HG03457 (cell line): ENCODE data around the gene SPSB3.
"Not testable (repeated sequence)": the region's sequence is repeated elsewhere in the genome, so short reads cannot be mapped to it uniquely, and the experiment has no call there.

Experiments used
- ATAC-seq: cut with Tn5 transposase; IDR thresholded peaks from one replicate; pipeline ENCODE4 v1.9.1; 2021; ENCODE audit warnings: moderate number of reproducible peaks; ENCODE audit not compliant: unreplicated experiment

SPSB3 gene

GRCh38 chr16:1744338-1744840 lies 38.0 kb downstream of the SPSB3 start:
- no peak for ATAC-seq

- ATAC-seq, result no peak
Measured at GRCh38 chr16:1743376-1744337, 38.7 kb downstream of the SPSB3 start.

GRCh38 chr16:1741553-1742165 lies 40.7 kb downstream of the SPSB3 start:
- no peak for ATAC-seq

GRCh38 chr16:1740781-1741490 lies 41.4 kb downstream of the SPSB3 start:
- ATAC-seq, result no peak

GRCh38 chr16:1740234-1740633 lies 42.1 kb downstream of the SPSB3 start:
- no peak for ATAC-seq

GRCh38 chr16:1734816-1735215 lies 47.6 kb downstream of the SPSB3 start:
- ATAC-seq, result no peak

GRCh38 chr16:1734123-1734522 lies 48.2 kb downstream of the SPSB3 start:
- ATAC-seq, result no peak

- ATAC-seq, result not testable (repeated sequence)
Measured at GRCh38 chr16:1732551-1732987, 49.8 kb downstream of the SPSB3 start.

GRCh38 chr16:1732071-1732470 lies 50.3 kb downstream of the SPSB3 start:
- no peak for ATAC-seq

GRCh38 chr16:1731603-1732002 lies 50.8 kb downstream of the SPSB3 start:
- no peak for ATAC-seq

- no peak for ATAC-seq
Measured at GRCh38 chr16:1731073-1731472, 51.3 kb downstream of the SPSB3 start.

GRCh38 chr16:1729445-1729844 lies 52.9 kb downstream of the SPSB3 start:
- no peak for ATAC-seq

GRCh38 chr16:1729026-1729425 lies 53.3 kb downstream of the SPSB3 start:
- ATAC-seq, result no peak

- ATAC-seq, result no peak
Measured at GRCh38 chr16:1727651-1728624, 54.4 kb downstream of the SPSB3 start.
